HL-60 (cell line): ENCODE results near the gene METTL15.
"Not testable (repeated sequence)": the region's sequence is repeated elsewhere in the genome, so short reads cannot be mapped to it uniquely, and the experiment has no call there.

Experiments
- DNase-seq, 2 experiments: peaks; one replicate each; pipeline ENCODE4 v3.0.0-alpha.2; 2010 to 2020; ENCODE audit warnings: low read depth in 1 of 2, low spot score in 1 of 2
- H3K27ac ChIP-seq: fragments of 250-450 bp; sonication (Bioruptor Pico); replicated peaks from 2 replicates; pipeline ENCODE4 v1.5.1; 2020; ENCODE audit warnings: mild to moderate bottlenecking, moderate library complexity
- H3K27me3 ChIP-seq: fragments of 250-450 bp; sonication (Bioruptor Pico); 2 replicates; pipeline ENCODE4 v1.5.1; 2021; ENCODE audit warnings: mild to moderate bottlenecking, moderate library complexity; ENCODE audit not compliant: insufficient read depth, poor library complexity, severe bottlenecking
- H3K4me3 ChIP-seq: replicated peaks from 2 replicates; pipeline ENCODE4 v1.5.1; 2011; ENCODE audit warnings: mild to moderate bottlenecking, control low read depth, low read length; ENCODE audit not compliant: insufficient read depth
- GABPA ChIP-seq: IDR thresholded peaks from 2 replicates; pipeline ENCODE4 v1.6.1; 2012; ENCODE audit warnings: low read depth
- POLR2AphosphoS5 ChIP-seq: IDR thresholded peaks from 2 replicates; pipeline ENCODE4 v1.6.1; 2012; ENCODE audit warnings: low read depth
- SPI1 ChIP-seq: IDR thresholded peaks from 2 replicates; pipeline ENCODE4 v1.6.1; 2012; ENCODE audit warnings: low read depth, mild to moderate bottlenecking, borderline replicate concordance
- TF ChIP-seq, protein P1 (sequence below): IDR thresholded peaks from 2 replicates; pipeline ENCODE4 v1.6.1; 2012; ENCODE audit warnings: low read depth; ENCODE audit not compliant: insufficient replicate concordance
- TF ChIP-seq, protein P2 (sequence below): IDR thresholded peaks from one replicate; pipeline ENCODE4 v1.5.1; 2011; ENCODE audit warnings: low read length, control low read depth, inconsistent platforms; ENCODE audit not compliant: insufficient read depth

Gene METTL15

DNA sequence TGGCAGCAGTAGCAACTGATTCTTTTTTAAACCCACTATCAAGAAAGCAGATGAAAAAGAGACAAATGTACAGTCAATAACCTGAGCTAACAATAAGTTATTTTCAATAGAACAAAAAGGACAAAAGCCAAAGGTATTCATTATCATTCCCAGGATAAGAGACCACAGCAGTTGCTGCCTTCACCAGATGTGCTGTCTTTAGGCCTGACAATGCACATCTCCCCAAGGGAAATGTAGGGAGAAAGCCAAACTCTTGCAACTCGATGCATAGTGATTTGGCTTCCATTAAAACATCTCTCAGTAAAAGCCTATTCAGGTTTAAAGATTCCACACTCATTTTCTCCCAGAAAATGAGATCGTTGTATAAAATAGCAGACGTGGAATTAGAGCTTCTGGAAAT is 210.7 kb downstream of the METTL15 start:
- no peak overlapping the region for H3K4me3 ChIP-seq
- no peak for DNase-seq
- TF ChIP-seq SPI1 (no peak), GABPA (no peak), POLR2AphosphoS5 (no peak)
- TF ChIP-seq, protein P1, sequence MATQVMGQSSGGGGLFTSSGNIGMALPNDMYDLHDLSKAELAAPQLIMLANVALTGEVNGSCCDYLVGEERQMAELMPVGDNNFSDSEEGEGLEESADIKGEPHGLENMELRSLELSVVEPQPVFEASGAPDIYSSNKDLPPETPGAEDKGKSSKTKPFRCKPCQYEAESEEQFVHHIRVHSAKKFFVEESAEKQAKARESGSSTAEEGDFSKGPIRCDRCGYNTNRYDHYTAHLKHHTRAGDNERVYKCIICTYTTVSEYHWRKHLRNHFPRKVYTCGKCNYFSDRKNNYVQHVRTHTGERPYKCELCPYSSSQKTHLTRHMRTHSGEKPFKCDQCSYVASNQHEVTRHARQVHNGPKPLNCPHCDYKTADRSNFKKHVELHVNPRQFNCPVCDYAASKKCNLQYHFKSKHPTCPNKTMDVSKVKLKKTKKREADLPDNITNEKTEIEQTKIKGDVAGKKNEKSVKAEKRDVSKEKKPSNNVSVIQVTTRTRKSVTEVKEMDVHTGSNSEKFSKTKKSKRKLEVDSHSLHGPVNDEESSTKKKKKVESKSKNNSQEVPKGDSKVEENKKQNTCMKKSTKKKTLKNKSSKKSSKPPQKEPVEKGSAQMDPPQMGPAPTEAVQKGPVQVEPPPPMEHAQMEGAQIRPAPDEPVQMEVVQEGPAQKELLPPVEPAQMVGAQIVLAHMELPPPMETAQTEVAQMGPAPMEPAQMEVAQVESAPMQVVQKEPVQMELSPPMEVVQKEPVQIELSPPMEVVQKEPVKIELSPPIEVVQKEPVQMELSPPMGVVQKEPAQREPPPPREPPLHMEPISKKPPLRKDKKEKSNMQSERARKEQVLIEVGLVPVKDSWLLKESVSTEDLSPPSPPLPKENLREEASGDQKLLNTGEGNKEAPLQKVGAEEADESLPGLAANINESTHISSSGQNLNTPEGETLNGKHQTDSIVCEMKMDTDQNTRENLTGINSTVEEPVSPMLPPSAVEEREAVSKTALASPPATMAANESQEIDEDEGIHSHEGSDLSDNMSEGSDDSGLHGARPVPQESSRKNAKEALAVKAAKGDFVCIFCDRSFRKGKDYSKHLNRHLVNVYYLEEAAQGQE = no peak
- TF ChIP-seq, protein P2, sequence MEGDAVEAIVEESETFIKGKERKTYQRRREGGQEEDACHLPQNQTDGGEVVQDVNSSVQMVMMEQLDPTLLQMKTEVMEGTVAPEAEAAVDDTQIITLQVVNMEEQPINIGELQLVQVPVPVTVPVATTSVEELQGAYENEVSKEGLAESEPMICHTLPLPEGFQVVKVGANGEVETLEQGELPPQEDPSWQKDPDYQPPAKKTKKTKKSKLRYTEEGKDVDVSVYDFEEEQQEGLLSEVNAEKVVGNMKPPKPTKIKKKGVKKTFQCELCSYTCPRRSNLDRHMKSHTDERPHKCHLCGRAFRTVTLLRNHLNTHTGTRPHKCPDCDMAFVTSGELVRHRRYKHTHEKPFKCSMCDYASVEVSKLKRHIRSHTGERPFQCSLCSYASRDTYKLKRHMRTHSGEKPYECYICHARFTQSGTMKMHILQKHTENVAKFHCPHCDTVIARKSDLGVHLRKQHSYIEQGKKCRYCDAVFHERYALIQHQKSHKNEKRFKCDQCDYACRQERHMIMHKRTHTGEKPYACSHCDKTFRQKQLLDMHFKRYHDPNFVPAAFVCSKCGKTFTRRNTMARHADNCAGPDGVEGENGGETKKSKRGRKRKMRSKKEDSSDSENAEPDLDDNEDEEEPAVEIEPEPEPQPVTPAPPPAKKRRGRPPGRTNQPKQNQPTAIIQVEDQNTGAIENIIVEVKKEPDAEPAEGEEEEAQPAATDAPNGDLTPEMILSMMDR = no peak
- H3K27ac ChIP-seq = no peak overlapping the region
- H3K27me3 ChIP-seq = no peaks in the 10 kb centered on the region

DNA sequence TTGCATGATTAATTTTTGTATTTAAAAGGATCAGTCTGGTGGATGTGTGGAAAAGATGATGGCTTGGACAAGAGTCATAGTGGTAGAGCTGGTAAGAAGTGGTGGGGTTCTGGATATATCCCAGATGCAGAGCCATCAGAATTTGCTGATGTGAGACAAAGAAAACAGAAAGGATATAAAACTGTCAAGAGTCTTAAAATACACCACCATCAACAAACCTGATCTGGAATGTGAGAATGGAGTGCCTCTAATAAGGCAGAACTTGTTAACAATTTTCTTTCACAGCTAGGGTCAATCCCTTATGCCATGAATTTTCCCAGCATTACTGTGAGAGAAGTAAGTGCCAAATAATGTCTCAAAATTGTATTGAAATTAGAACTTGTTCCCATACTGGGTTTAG is 215.4 kb downstream of the METTL15 start:
- Histone ChIP-seq H3K4me3 (no peak overlapping the region), H3K27me3 (no peaks in the 10 kb centered on the region), H3K27ac (no peak overlapping the region)
- no peak for DNase-seq
- TF ChIP-seq, protein P2 = no peak
- TF ChIP-seq SPI1 (no peak), POLR2AphosphoS5 (no peak), GABPA (no peak)
- TF ChIP-seq, protein P1 = no peak

DNA sequence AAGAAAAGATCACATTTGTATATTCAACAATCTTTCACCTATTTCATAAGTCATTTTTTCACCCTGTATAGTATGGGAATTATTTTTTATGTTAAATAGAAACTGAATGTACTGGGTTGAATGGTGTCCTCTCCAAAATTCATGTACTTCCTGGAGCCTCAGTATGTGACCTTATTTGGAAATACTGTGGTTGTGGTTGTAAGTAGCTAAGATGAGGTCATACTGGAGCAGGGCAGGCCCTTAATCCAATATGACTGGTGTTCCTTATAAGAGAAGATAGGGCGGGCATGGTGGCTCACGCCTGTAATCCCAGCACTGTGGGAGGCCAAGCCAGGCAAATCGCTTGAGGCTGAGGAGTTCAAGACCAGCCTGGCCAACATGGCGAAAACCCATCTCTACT is 224.2 kb downstream of the METTL15 start:
- not testable (repeated sequence) for H3K27ac ChIP-seq, H3K27me3 ChIP-seq, DNase-seq, H3K4me3 ChIP-seq

DNA sequence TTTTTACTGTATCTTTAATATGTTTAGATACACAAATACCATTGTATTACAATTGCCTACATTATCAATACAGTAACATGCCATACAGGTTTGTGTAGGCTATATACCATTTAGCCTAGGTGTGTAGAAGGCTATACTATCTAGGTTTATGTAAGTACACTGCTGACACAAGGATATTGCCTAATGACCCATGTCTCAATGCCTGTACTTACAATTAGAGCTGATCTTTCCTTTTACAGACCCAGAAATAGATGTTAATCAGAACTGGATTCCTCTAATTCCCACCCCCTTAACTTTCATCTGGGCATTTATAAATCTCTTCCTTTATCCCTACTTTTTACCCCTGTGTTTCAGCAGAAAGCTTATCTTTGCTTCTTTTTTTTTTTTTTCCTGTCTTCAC is 229.5 kb downstream of the METTL15 start:
- no peak overlapping the region for H3K4me3 ChIP-seq
- no peak for TF ChIP-seq SPI1
- TF ChIP-seq, protein P1 = no peak
- no peak for TF ChIP-seq POLR2AphosphoS5
- TF ChIP-seq GABPA = no peak
- TF ChIP-seq, protein P2 = no peak

More for the DNA sequence above, 229.5 kb downstream of the METTL15 start:
- Histone ChIP-seq H3K27ac (no peak overlapping the region), H3K27me3 (no peaks in the 10 kb centered on the region)
- DNase-seq = peak in 1 of 2 experiments; percentile 9
